SU-DHL-6 (cell line): ENCODE data around the gene ACOX3.

Experiments used
- H2AFZ ChIP-seq: fragments of 200-600 bp; sonication (generic); 2 replicates; pipeline ENCODE4 v1.6.1; 2014; ENCODE audit warnings: low read depth, mild to moderate bottlenecking, moderate library complexity, mixed read lengths, antibody characterized with exemption, low read length; ENCODE audit not compliant: severe bottlenecking
- H3F3A ChIP-seq: fragments of 200-600 bp; shearing (Covaris generic); 2 replicates; pipeline ENCODE4 v1.6.0; 2016; ENCODE audit warnings: antibody characterized with exemption, mild to moderate bottlenecking; ENCODE audit not compliant: insufficient read depth
- H3K27ac ChIP-seq: fragments of 200-600 bp; sonication (generic); 2 replicates; pipeline ENCODE4 v1.5.1; 2016; ENCODE audit warnings: low read depth, mild to moderate bottlenecking, low read length, moderate library complexity, mixed read lengths
- H3K27me3 ChIP-seq: fragments of 200-600 bp; sonication (generic), shearing (Covaris generic); 2 replicates; pipeline ENCODE4 v1.6.0; 2014; ENCODE audit warnings: mild to moderate bottlenecking, low read length
- H3K36me3 ChIP-seq: fragments of 200-600 bp; sonication (generic); 2 replicates; pipeline ENCODE4 v1.6.1; 2014; ENCODE audit warnings: mild to moderate bottlenecking, low read length, mixed read lengths
- H3K4me2 ChIP-seq: fragments of 300-600, 200-600 bp; shearing (Covaris generic), sonication (generic); 2 replicates; pipeline ENCODE4 v1.6.0; 2014; ENCODE audit warnings: low read length, low read depth, mild to moderate bottlenecking; ENCODE audit not compliant: poor library complexity, severe bottlenecking
- H3K4me3 ChIP-seq: fragments of 200-600 bp; sonication (generic); 2 replicates; pipeline ENCODE4 v1.5.1; 2014; ENCODE audit warnings: antibody characterized with exemption, low read length, mild to moderate bottlenecking, mixed read lengths; ENCODE audit not compliant: insufficient read depth, poor library complexity, severe bottlenecking
- H3K79me2 ChIP-seq: fragments of 200-600 bp; sonication (generic); 2 replicates; pipeline ENCODE4 v1.6.1; 2014; ENCODE audit warnings: mild to moderate bottlenecking, low read length, moderate library complexity; ENCODE audit not compliant: insufficient read depth
- H3K9ac ChIP-seq: fragments of 200-600 bp; sonication (generic); 2 replicates; pipeline ENCODE4 v1.7.0; 2014; ENCODE audit warnings: mild to moderate bottlenecking, low read length
- H3K9me2 ChIP-seq: fragments of 200-600 bp; sonication (generic); replicated peaks from 2 replicates; pipeline ENCODE4 v1.6.1; 2014; ENCODE audit warnings: low read length; ENCODE audit not compliant: insufficient read depth
- H3K9me3 ChIP-seq: fragments of 200-600 bp; sonication (generic); 2 replicates; pipeline ENCODE4 v1.6.1; 2014; ENCODE audit warnings: low read length, mixed read lengths; ENCODE audit not compliant: insufficient read depth
- H4K20me1 ChIP-seq: fragments of 200-600 bp; sonication (generic); 2 replicates; pipeline ENCODE4 v1.6.1; 2014; ENCODE audit warnings: low read depth, mild to moderate bottlenecking, antibody characterized with exemption, low read length, moderate library complexity, mixed read lengths
- CTCF ChIP-seq: fragments of 200-600 bp; sonication (generic); IDR thresholded peaks from one replicate; pipeline ENCODE4 v1.5.1; 2017; ENCODE audit warnings: antibody characterized with exemption, mild to moderate bottlenecking, low read length, moderate library complexity; ENCODE audit not compliant: insufficient read depth, poor library complexity, severe bottlenecking
- EZH2phosphoT487 ChIP-seq: fragments of 200-600 bp; sonication (generic), shearing (Covaris generic); conservative IDR thresholded peaks from 2 replicates; pipeline ENCODE4 v1.6.1; 2018; ENCODE audit warnings: mild to moderate bottlenecking, antibody characterized with exemption, low read length, moderate library complexity, mixed read lengths

ACOX3 gene

GRCh38 chr4:8377103-8378075, 63.1 kb downstream of the ACOX3 start:
- Histone ChIP-seq H3K79me2 (no peaks in the 10 kb centered on the region), H3K27me3 (no peaks in the 10 kb centered on the region), H3K4me3 (no peak overlapping the region), H4K20me1 (no peaks in the 10 kb centered on the region), H3K9me2 (no peaks in the 10 kb centered on the region), H2AFZ (no peak overlapping the region), H3K9ac (no peak overlapping the region), H3F3A (no peaks in the 10 kb centered on the region), H3K36me3 (no peaks in the 10 kb centered on the region), H3K9me3 (no peaks in the 10 kb centered on the region), H3K27ac (no peak overlapping the region), H3K4me2 (no peak overlapping the region)
- TF ChIP-seq CTCF (no peak), EZH2phosphoT487 (no peak)

GRCh38 chr4:8376361-8377102, 64.0 kb downstream of the ACOX3 start:
- Histone ChIP-seq H2AFZ (no peak overlapping the region), H3K27me3 (no peaks in the 10 kb centered on the region), H3K9ac (no peak overlapping the region), H3K79me2 (no peaks in the 10 kb centered on the region), H3K36me3 (no peaks in the 10 kb centered on the region), H3F3A (no peaks in the 10 kb centered on the region), H3K27ac (no peak overlapping the region), H3K9me2 (no peaks in the 10 kb centered on the region), H3K4me3 (no peak overlapping the region), H3K9me3 (no peaks in the 10 kb centered on the region), H4K20me1 (no peaks in the 10 kb centered on the region), H3K4me2 (no peak overlapping the region)
- TF ChIP-seq EZH2phosphoT487 (no peak), CTCF (no peak)

GRCh38 chr4:8374851-8375649, 65.5 kb downstream of the ACOX3 start:
- H3K27ac ChIP-seq, result no peak overlapping the region
- H3F3A ChIP-seq, result no peaks in the 10 kb centered on the region
- H3K9me3 ChIP-seq, result no peaks in the 10 kb centered on the region
- H2AFZ ChIP-seq, result no peak overlapping the region
- H3K27me3 ChIP-seq, result no peaks in the 10 kb centered on the region
- TF ChIP-seq EZH2phosphoT487, result no peak
- no peak for TF ChIP-seq CTCF
- no peaks in the 10 kb centered on the region for H3K79me2 ChIP-seq
- H4K20me1 ChIP-seq, result no peaks in the 10 kb centered on the region
- no peak overlapping the region for H3K4me2 ChIP-seq
- H3K36me3 ChIP-seq, result no peaks in the 10 kb centered on the region
- no peaks in the 10 kb centered on the region for H3K9me2 ChIP-seq
- H3K4me3 ChIP-seq, result no peak overlapping the region
- no peak overlapping the region for H3K9ac ChIP-seq
